Parathyroid adenoma (tissue), 2 donors: ENCODE data around the gene ZNG1F.
"Not testable (repeated sequence)": the region's sequence is repeated elsewhere in the genome, so short reads cannot be mapped to it uniquely, and the experiment has no call there.

Experiments used
- H2AFZ ChIP-seq: fragments of 300-600 bp; sonication (generic); one replicate; pipeline ENCODE4 v1.7.0; 2017; ENCODE audit warnings: antibody characterized with exemption, mild to moderate bottlenecking
- H3K27ac ChIP-seq: fragments of 300-600 bp; sonication (generic); one replicate; pipeline ENCODE4 v1.7.0; 2017
- H3K27me3 ChIP-seq: fragments of 300-600 bp; sonication (generic); one replicate; pipeline ENCODE4 v1.7.0; 2017; ENCODE audit warnings: low read length; ENCODE audit not compliant: control insufficient read depth, insufficient read depth
- H3K36me3 ChIP-seq: fragments of 300-600 bp; sonication (generic); one replicate; pipeline ENCODE4 v1.7.0; 2017; ENCODE audit warnings: low read length; ENCODE audit not compliant: control insufficient read depth, insufficient read depth
- H3K4me1 ChIP-seq: fragments of 300-600 bp; sonication (generic); one replicate; pipeline ENCODE4 v1.7.0; 2017; ENCODE audit warnings: control low read depth
- H3K4me2 ChIP-seq: fragments of 300-600 bp; sonication (generic); one replicate; pipeline ENCODE4 v1.7.0; 2017; ENCODE audit warnings: low read length
- H3K4me3 ChIP-seq: fragments of 300-600 bp; sonication (generic); one replicate; pipeline ENCODE4 v1.7.0; 2017; ENCODE audit warnings: low read depth, low read length
- H3K79me2 ChIP-seq: fragments of 300-600 bp; sonication (generic); one replicate; pipeline ENCODE4 v1.7.0; 2017; ENCODE audit warnings: control low read depth
- H3K9ac ChIP-seq: fragments of 300-600 bp; sonication (generic); one replicate; pipeline ENCODE4 v1.7.0; 2017; ENCODE audit warnings: mild to moderate bottlenecking
- H3K9me3 ChIP-seq: fragments of 300-600 bp; sonication (generic); one replicate; pipeline ENCODE4 v1.7.0; 2017; ENCODE audit warnings: low read length; ENCODE audit not compliant: control insufficient read depth
- donor health status: primary hyperparathyroidism.

ZNG1F gene

DNA sequence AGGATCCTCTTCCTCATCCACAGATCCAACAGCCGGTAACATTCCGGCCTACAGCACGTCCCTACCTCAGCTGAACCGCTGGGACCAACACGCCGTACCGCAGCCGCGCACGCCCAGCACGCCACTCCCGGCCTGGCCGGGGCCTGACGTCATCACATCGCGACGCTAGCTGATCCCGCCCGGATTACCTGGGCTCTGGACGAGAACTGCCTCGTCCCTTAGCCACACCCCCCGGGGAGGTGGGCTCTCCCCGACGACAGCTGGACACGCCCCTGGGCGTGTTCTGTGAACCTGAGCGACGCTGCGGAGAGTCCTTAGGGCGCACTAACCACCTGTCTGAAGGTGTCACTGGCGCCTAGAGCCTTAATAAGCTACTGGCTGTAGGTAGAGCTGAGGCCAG lies at the start of gene ZNG1F:
TSS of gene ZNG1F (minus strand) at position 101 of the 400 bp plus-strand sequence. CDS start at position 42, 59 bp downstream.
- H3K9ac ChIP-seq, H3K27ac ChIP-seq, H3K4me2 ChIP-seq, H3K79me2 ChIP-seq, H3K4me3 ChIP-seq, H3K9me3 ChIP-seq, H2AFZ ChIP-seq, H3K4me1 ChIP-seq, H3K36me3 ChIP-seq, H3K27me3 ChIP-seq: not testable (repeated sequence)

GRCh38 chr9:41237110-41237749 lies 48.1 kb upstream of the ZNG1F start:
- not testable (repeated sequence) for H3K36me3 ChIP-seq, H3K4me3 ChIP-seq, H3K79me2 ChIP-seq, H3K27me3 ChIP-seq, H3K9ac ChIP-seq, H2AFZ ChIP-seq, H3K4me1 ChIP-seq, H3K27ac ChIP-seq, H3K4me2 ChIP-seq, H3K9me3 ChIP-seq

GRCh38 chr9:41236486-41237109 lies 47.5 kb upstream of the ZNG1F start:
- not testable (repeated sequence) for H3K79me2 ChIP-seq, H3K4me2 ChIP-seq, H3K36me3 ChIP-seq, H2AFZ ChIP-seq, H3K9me3 ChIP-seq, H3K27me3 ChIP-seq, H3K4me3 ChIP-seq, H3K9ac ChIP-seq, H3K27ac ChIP-seq, H3K4me1 ChIP-seq

DNA sequence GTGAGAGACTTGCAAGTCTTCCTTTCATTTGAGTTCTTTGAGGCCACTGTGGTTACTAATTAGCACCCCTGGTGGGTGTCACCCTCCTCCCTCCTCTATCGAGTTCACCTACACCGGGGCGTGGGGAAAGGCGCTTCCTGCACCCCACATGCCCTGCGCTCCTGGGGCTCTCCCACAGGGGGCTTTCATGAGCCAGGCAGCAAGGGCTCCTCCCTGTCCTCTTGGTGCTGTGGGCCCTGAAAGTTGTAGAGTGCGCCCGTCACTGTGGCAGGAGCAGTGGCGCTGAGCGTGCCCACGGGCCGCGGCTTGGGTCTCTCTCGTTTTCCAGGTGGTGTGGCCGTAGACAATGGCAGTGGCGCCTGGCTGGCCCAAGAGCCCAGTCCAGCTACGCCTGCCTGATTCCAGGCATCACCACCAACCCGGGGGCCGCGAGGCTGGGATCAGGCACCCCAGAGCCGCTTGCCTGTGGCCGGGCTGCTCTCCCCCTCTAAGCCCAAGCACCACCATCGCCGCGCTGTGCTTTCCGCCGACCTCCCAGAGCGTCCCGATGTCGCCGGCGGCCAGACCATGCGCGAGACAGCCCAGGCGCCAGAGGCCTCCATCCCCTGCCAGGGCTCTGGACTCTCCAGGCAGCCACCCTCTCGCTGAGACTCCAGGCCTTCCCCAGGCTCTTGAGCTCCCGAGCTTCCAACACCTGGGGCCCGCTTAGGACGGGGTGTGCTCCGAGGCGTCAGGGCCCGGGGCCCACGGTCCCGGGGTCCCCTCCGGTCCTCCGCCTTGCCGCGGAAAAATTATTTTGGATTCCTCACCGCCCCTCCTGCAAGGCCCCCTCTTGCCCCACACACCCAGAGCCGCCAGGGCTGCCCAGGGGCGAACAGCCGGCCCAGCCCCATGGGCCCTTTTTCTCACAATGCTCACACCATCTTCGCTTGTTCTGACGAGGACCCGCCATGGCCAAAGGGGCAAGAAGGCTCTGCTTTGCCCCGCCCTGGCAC lies 46.0 kb upstream of the ZNG1F start:
- not testable (repeated sequence) for H2AFZ ChIP-seq, H3K36me3 ChIP-seq, H3K79me2 ChIP-seq, H3K4me1 ChIP-seq, H3K9ac ChIP-seq, H3K9me3 ChIP-seq, H3K27ac ChIP-seq, H3K4me3 ChIP-seq, H3K27me3 ChIP-seq, H3K4me2 ChIP-seq

GRCh38 chr9:41234221-41234620 lies 45.1 kb upstream of the ZNG1F start:
- not testable (repeated sequence) for H3K27me3 ChIP-seq, H3K79me2 ChIP-seq

DNA sequence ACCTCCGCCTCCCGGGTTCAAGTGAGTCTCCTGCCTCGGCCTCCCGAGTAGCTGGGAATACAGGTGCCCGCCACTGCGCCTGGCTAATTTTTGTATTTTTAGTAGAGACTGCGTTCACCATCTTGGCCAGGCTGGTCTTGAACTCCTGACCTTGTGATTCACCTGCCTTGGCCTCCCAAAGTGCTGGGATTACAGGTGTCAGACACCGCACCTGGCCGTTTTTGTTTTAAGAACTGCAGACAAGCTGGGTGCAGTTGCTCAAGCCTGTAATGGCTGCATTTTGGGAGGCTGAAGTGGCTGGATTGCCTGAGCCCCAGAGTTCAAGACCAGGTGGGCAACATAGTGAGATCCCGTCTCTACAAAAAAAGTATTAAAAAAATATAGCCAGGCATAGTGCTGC lies 43.2 kb upstream of the ZNG1F start:
- not testable (repeated sequence) for H3K9me3 ChIP-seq, H3K4me2 ChIP-seq, H3K4me3 ChIP-seq, H3K9ac ChIP-seq, H3K79me2 ChIP-seq, H3K36me3 ChIP-seq, H3K27me3 ChIP-seq, H3K27ac ChIP-seq, H3K4me1 ChIP-seq, H2AFZ ChIP-seq

More at GRCh38 chr9:41234221-41234620, 45.1 kb upstream of the ZNG1F start:
- not testable (repeated sequence) for H3K4me3 ChIP-seq, H3K36me3 ChIP-seq, H3K27ac ChIP-seq, H3K9me3 ChIP-seq, H3K9ac ChIP-seq, H3K4me2 ChIP-seq, H3K4me1 ChIP-seq, H2AFZ ChIP-seq

GRCh38 chr9:41230418-41230817 lies 41.3 kb upstream of the ZNG1F start:
- not testable (repeated sequence) for H3K4me2 ChIP-seq, H3K27ac ChIP-seq, H3K4me3 ChIP-seq, H2AFZ ChIP-seq, H3K79me2 ChIP-seq, H3K4me1 ChIP-seq, H3K9ac ChIP-seq, H3K36me3 ChIP-seq, H3K9me3 ChIP-seq, H3K27me3 ChIP-seq
